Mesodermal cell (in vitro differentiated cells): Measurements from ENCODE around the gene PLEKHH3. TPM values are rescaled to one million over a fixed set of nuclear protein-coding genes. Genes with fewer than 3 reads are reported as not detected.

ENCODE experiments used
- H3K27ac ChIP-seq: 2 replicates; pipeline ENCODE4 v1.7.0; 2013; ENCODE audit warnings: mild to moderate bottlenecking, low read depth, low read length, moderate library complexity; ENCODE audit not compliant: severe bottlenecking
- H3K36me3 ChIP-seq: 2 replicates; pipeline ENCODE4 v1.7.1; 2013; ENCODE audit warnings: mild to moderate bottlenecking, low read length, moderate library complexity; ENCODE audit not compliant: control insufficient read depth, insufficient read depth
- H3K4me1 ChIP-seq: one replicate; pipeline ENCODE4 v1.7.1; 2013; ENCODE audit warnings: mild to moderate bottlenecking, low read length; ENCODE audit not compliant: insufficient read depth, control insufficient read depth, poor library complexity, severe bottlenecking
- H3K4me3 ChIP-seq: 2 replicates; pipeline ENCODE4 v1.7.0; 2013; ENCODE audit warnings: low read length, control low read depth, mild to moderate bottlenecking; ENCODE audit not compliant: insufficient read depth, poor library complexity, severe bottlenecking; ENCODE audit errors: extremely low read depth
- H3K9me3 ChIP-seq: 2 replicates; pipeline ENCODE4 v1.7.1; 2013; ENCODE audit warnings: mild to moderate bottlenecking, low read length, moderate library complexity; ENCODE audit not compliant: control insufficient read depth
- WGBS, 2 experiments: methylation state at CpG; one replicate each; pipeline ENCODE4 v1.1.5; 2013; ENCODE audit warnings: missing lambda C conversion rate in 2 of 2; ENCODE audit not compliant: insufficient coverage in 2 of 2; 5-methylcytosine and 5-hydroxymethylcytosine counted together
- polyA plus RNA-seq, 2 experiments: library from polyadenylated mRNA; stranded (reverse); fragments of 50-300 nt; gene quantifications; one replicate each; pipeline ENCODE4 v1.2.3, GENCODE V29; 2013

The PLEKHH3 gene
- 17.2 TPM for polyA plus RNA-seq (2013, experiment 1 of 2)
- polyA plus RNA-seq (2013, experiment 2 of 2): 12.4 TPM

GRCh38 chr17:42676424-42677011 lies at the start of gene PLEKHH3:
Gene PLEKHH3, minus strand, starts transcription at chr17:42676994. Its CDS starts 431 bp downstream, at chr17:42676563.
- Histone ChIP-seq H3K4me1 (peaks cover 35% of the 10 kb centered on the region), H3K9me3 (no peaks in the 10 kb centered on the region), H3K27ac (peak within 1 kb of the TSS; percentile 90), H3K4me3 (peak within 1 kb of the TSS; percentile 79), H3K36me3 (peaks cover 21% of the 10 kb centered on the region)
- 0 to 1% methylated on average over 30 of the region's 51 CpGs for WGBS, 2 experiments

- H3K27ac ChIP-seq: no peak overlapping the region
- no peaks in the 10 kb centered on the region for H3K4me1 ChIP-seq
- H3K9me3 ChIP-seq: no peaks in the 10 kb centered on the region
- 97 to 100% methylated on average over 3 to 5 of the region's 6 CpGs for WGBS, 2 experiments
- H3K4me3 ChIP-seq: no peak overlapping the region
- peaks cover 46% of the 10 kb centered on the region for H3K36me3 ChIP-seq
Measured at GRCh38 chr17:42725143-42725542, 48.3 kb upstream of the PLEKHH3 start.

DNA sequence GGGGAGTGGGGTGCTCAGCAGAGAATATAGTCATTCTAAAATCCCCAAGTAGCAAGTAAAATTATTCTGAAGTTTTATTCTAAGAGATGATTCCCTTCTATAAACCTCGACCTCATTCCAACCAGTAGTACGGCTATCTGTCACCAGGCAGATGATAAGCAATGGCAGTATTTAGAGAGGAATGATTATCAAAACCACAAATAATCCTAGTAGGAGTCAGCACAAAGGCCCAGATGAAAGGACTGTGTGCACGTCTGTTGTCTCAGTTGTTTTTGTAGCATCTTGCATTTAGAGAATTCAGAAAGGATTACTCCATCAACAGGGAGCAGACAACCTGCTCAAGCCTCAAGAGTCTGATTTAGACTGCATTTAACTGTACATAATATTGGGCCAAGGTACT lies 46.8 kb upstream of the PLEKHH3 start:
- peaks cover 47% of the 10 kb centered on the region for H3K36me3 ChIP-seq
- WGBS, 2 experiments: 86% methylated on average over 1 of the region's 3 CpGs; no CpG with 5 or more reads in 1 of the 2 experiments

DNA sequence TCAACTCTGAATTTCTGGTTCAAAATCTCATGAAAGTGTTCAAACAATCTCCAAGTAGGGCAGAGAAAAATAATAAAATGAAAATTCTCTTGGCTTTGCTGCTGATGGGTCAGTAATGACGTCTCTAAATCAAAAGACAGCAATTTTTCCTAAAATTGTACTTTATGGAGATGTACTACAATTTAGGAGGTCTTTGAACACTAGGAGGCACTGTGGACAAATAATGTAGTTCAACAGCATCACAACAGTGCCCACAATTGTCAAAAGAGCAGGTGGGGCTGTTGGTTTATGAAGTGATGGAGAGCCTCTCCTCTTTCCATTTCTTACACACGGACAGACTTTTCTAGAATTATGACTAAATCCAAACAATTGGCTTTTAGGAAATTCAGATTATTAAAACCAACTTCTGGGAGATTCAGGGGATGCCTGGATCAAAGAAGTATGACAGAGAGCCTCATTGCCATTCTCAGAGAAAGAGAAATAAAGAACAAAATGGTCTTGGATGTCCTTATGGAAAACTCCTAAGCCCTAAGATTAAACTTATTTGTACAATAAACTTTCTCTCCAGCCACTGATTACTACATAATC lies 44.3 kb upstream of the PLEKHH3 start:
- Histone ChIP-seq H3K9me3 (no peaks in the 10 kb centered on the region), H3K27ac (no peak overlapping the region), H3K4me3 (no peak overlapping the region), H3K36me3 (peaks cover 52% of the 10 kb centered on the region), H3K4me1 (no peaks in the 10 kb centered on the region)
- WGBS, 2 experiments: 40% methylated on average over 1 of the region's 2 CpGs; no CpG with 5 or more reads in 1 of the 2 experiments

More for the DNA sequence above, 46.8 kb upstream of the PLEKHH3 start:
- H3K9me3 ChIP-seq: no peaks in the 10 kb centered on the region
- no peak overlapping the region for H3K27ac ChIP-seq
- no peaks in the 10 kb centered on the region for H3K4me1 ChIP-seq
- H3K4me3 ChIP-seq: no peak overlapping the region

- H3K36me3 ChIP-seq: peaks cover 81% of the 10 kb centered on the region
- 88 to 95% methylated on average over 1 to 2 of the region's 2 CpGs for WGBS, 2 experiments
- no peak overlapping the region for H3K27ac ChIP-seq
- no peak overlapping the region for H3K4me3 ChIP-seq
- H3K9me3 ChIP-seq: no peaks in the 10 kb centered on the region
- no peaks in the 10 kb centered on the region for H3K4me1 ChIP-seq
Measured at GRCh38 chr17:42709561-42709960, 32.8 kb upstream of the PLEKHH3 start.

DNA sequence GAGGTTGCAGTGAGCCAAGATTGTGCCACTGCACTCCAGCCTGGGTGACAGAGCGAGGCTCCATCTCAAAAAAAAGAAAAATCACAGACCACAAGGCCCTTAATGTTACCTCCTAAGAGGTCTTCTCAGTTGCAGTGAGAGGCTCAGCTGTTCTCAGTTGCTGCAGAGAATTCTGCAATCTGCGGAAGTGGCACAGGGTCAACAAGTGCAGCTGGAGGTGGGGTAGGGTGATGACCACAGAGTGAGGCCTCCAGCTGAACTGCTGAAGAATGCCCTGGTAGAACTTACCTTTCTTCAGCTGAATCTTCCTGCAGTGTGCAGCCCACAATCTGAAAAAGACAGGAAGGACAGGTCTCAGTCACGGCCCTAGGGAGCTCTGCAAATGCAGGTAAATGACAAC lies 31.8 kb upstream of the PLEKHH3 start:
- H3K4me1 ChIP-seq: no peaks in the 10 kb centered on the region
- no peak overlapping the region for H3K4me3 ChIP-seq
- H3K27ac ChIP-seq: no peak overlapping the region
- no peaks in the 10 kb centered on the region for H3K9me3 ChIP-seq
- 94 to 100% methylated on average over 2 of the region's 3 CpGs for WGBS, 2 experiments
- peaks cover 90% of the 10 kb centered on the region for H3K36me3 ChIP-seq

- Histone ChIP-seq H3K4me3 (no peak overlapping the region), H3K27ac (no peak overlapping the region), H3K4me1 (no peaks in the 10 kb centered on the region), H3K36me3 (peaks cover 84% of the 10 kb centered on the region), H3K9me3 (no peaks in the 10 kb centered on the region)
- 75 to 79% methylated on average over 1 to 3 of the region's 5 CpGs for WGBS, 2 experiments
Measured at GRCh38 chr17:42706732-42707131, 29.9 kb upstream of the PLEKHH3 start.

- Histone ChIP-seq H3K4me3 (no peak overlapping the region), H3K9me3 (no peaks in the 10 kb centered on the region), H3K36me3 (peaks cover 78% of the 10 kb centered on the region), H3K4me1 (no peaks in the 10 kb centered on the region), H3K27ac (no peak overlapping the region)
- WGBS, 2 experiments: 88 to 100% methylated on average over 6 to 7 of the region's 8 CpGs
Measured at GRCh38 chr17:42704837-42705494, 28.2 kb upstream of the PLEKHH3 start.

- H3K27ac ChIP-seq: no peak overlapping the region
- no peaks in the 10 kb centered on the region for H3K4me1 ChIP-seq
- no peak overlapping the region for H3K4me3 ChIP-seq
- 98 to 100% methylated on average over 4 to 5 of the region's 5 CpGs for WGBS, 2 experiments
- no peaks in the 10 kb centered on the region for H3K9me3 ChIP-seq
- H3K36me3 ChIP-seq: peaks cover 78% of the 10 kb centered on the region
Measured at GRCh38 chr17:42704490-42704836, 27.7 kb upstream of the PLEKHH3 start.

DNA sequence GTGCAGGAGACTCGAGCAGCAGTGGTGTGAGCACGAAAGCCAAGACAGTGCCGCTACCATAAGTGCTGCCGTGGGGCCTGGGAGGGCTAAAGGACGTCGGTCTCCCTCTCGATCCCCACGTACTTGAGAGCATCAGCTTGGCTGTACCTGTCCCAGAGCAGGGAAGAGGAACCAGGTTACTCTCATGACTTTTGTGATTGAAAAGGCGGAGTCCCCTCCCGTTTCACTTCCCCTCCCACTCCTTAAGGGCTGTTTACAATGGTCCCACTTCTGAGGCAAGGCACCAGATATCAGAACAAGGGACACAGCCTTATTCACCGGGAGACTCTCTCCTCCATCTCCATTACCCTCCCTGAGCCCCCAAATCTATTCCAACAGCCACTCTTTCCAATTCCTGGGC lies 25.7 kb upstream of the PLEKHH3 start:
- 96 to 97% methylated on average over 11 of the region's 11 CpGs for WGBS, 2 experiments
- peaks cover 71% of the 10 kb centered on the region for H3K36me3 ChIP-seq

More for the DNA sequence above, 25.7 kb upstream of the PLEKHH3 start:
- Histone ChIP-seq H3K4me3 (no peak overlapping the region), H3K4me1 (no peaks in the 10 kb centered on the region), H3K27ac (no peak overlapping the region), H3K9me3 (no peaks in the 10 kb centered on the region)
